ENCODE measurements around the gene SYT12.

The SYT12 gene

GRCh38 chr11:67054346-67054835 lies 31.5 kb downstream of the SYT12 start:
- Histone ChIP-seq H3K9me2 (replicated peaks; ENCODE audit: low read depth, low read length) (no peaks in the 10 kb centered on the region), H3K4me1 (ENCODE audit: insufficient read depth, low read length, poor library complexity, severe bottlenecking) (no peaks in the 10 kb centered on the region), H4K20me1 (ENCODE audit: insufficient read depth, low read length, poor library complexity, severe bottlenecking) (no peaks in the 10 kb centered on the region), H3F3A (ENCODE audit: low read depth) (no peaks in the 10 kb centered on the region), H3K4me3 (ENCODE audit: low read length, poor library complexity, severe bottlenecking) (no peak overlapping the region), H3K9ac (ENCODE audit: low read depth, low read length, poor library complexity, severe bottlenecking) (no peak overlapping the region), H3K27me3 (ENCODE audit: insufficient read depth, low read length, poor library complexity, severe bottlenecking) (no peaks in the 10 kb centered on the region), H2AFZ (ENCODE audit: low read length) (no peak overlapping the region), H3K4me2 (ENCODE audit: low read depth, low read length, poor library complexity, severe bottlenecking) (no peak overlapping the region), H3K9me3 (ENCODE audit: insufficient read depth, low read depth, low read length) (no peaks in the 10 kb centered on the region), H3K79me2 (ENCODE audit: insufficient read depth, low read length) (no peaks in the 10 kb centered on the region), H3K36me3 (ENCODE audit: insufficient read depth, low read length) (no peaks in the 10 kb centered on the region)
- TF ChIP-seq, protein P1, sequence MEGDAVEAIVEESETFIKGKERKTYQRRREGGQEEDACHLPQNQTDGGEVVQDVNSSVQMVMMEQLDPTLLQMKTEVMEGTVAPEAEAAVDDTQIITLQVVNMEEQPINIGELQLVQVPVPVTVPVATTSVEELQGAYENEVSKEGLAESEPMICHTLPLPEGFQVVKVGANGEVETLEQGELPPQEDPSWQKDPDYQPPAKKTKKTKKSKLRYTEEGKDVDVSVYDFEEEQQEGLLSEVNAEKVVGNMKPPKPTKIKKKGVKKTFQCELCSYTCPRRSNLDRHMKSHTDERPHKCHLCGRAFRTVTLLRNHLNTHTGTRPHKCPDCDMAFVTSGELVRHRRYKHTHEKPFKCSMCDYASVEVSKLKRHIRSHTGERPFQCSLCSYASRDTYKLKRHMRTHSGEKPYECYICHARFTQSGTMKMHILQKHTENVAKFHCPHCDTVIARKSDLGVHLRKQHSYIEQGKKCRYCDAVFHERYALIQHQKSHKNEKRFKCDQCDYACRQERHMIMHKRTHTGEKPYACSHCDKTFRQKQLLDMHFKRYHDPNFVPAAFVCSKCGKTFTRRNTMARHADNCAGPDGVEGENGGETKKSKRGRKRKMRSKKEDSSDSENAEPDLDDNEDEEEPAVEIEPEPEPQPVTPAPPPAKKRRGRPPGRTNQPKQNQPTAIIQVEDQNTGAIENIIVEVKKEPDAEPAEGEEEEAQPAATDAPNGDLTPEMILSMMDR (conservative IDR thresholded peaks at IDR 0.05; ENCODE audit: low read length), result no peak
- TF ChIP-seq EZH2phosphoT487 (IDR thresholded peaks at IDR 0.05; ENCODE audit: borderline replicate concordance), result no peak

DNA sequence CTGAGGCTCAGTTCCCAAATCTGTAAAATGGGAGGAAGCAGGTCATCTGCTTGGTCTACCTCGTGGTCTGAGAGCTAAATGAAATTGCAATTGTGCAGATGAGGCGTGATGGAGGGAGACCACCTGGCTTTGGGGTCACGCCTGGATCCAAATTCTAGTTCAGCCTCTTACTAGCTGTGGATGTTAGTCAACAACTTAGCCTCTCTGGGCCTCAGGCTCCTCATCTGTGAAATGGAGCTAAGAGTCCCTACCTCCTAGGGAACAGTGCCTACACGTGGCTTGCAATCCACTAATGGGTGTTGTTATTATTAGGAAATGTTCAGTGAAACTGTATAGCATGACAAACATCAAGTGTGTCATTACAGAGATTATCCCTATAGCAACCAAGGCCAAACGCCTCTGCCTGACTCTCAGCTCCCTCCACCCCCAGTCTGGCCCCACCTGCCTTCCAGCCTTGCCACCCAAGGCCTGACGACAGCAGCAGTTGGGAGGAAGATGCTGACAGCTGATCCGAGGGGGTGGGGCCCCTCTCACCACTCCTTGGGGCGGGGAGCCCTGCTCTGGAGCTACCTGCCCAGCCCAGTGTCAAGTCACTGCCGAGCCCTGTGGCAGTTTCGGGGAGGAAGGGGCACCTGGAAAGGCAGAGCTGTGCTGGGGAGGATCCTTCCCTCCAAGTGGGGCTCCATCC lies 32.0 kb downstream of the SYT12 start:
- no peak for TF ChIP-seq EZH2phosphoT487 (IDR thresholded peaks at IDR 0.05; ENCODE audit: borderline replicate concordance)
- TF ChIP-seq, protein P1 (conservative IDR thresholded peaks at IDR 0.05; ENCODE audit: low read length), result no peak
- Histone ChIP-seq H3K36me3 (ENCODE audit: insufficient read depth, low read length) (no peaks in the 10 kb centered on the region), H4K20me1 (ENCODE audit: insufficient read depth, low read length, poor library complexity, severe bottlenecking) (no peaks in the 10 kb centered on the region), H3K4me2 (ENCODE audit: low read depth, low read length, poor library complexity, severe bottlenecking) (no peak overlapping the region), H3K4me1 (ENCODE audit: insufficient read depth, low read length, poor library complexity, severe bottlenecking) (no peaks in the 10 kb centered on the region), H2AFZ (ENCODE audit: low read length) (no peak overlapping the region), H3F3A (ENCODE audit: low read depth) (no peaks in the 10 kb centered on the region), H3K79me2 (ENCODE audit: insufficient read depth, low read length) (no peaks in the 10 kb centered on the region), H3K9ac (ENCODE audit: low read depth, low read length, poor library complexity, severe bottlenecking) (no peak overlapping the region), H3K4me3 (ENCODE audit: low read length, poor library complexity, severe bottlenecking) (no peak overlapping the region), H3K27me3 (ENCODE audit: insufficient read depth, low read length, poor library complexity, severe bottlenecking) (no peaks in the 10 kb centered on the region), H3K9me3 (ENCODE audit: insufficient read depth, low read depth, low read length) (no peaks in the 10 kb centered on the region), H3K9me2 (replicated peaks; ENCODE audit: low read depth, low read length) (no peaks in the 10 kb centered on the region)

GRCh38 chr11:67055812-67056211 lies 32.9 kb downstream of the SYT12 start:
- H3K79me2 ChIP-seq (ENCODE audit: insufficient read depth, low read length), result no peaks in the 10 kb centered on the region
- no peaks in the 10 kb centered on the region for H3K9me3 ChIP-seq (ENCODE audit: insufficient read depth, low read depth, low read length)
- H3F3A ChIP-seq (ENCODE audit: low read depth), result no peaks in the 10 kb centered on the region
- TF ChIP-seq, protein P1 (conservative IDR thresholded peaks at IDR 0.05; ENCODE audit: low read length), result no peak
- no peak for TF ChIP-seq EZH2phosphoT487 (IDR thresholded peaks at IDR 0.05; ENCODE audit: borderline replicate concordance)
- no peaks in the 10 kb centered on the region for H3K36me3 ChIP-seq (ENCODE audit: insufficient read depth, low read length)
- H3K4me3 ChIP-seq (ENCODE audit: low read length, poor library complexity, severe bottlenecking), result no peak overlapping the region
- H3K9me2 ChIP-seq (replicated peaks; ENCODE audit: low read depth, low read length), result no peaks in the 10 kb centered on the region
- H3K4me1 ChIP-seq (ENCODE audit: insufficient read depth, low read length, poor library complexity, severe bottlenecking), result no peaks in the 10 kb centered on the region
- H3K9ac ChIP-seq (ENCODE audit: low read depth, low read length, poor library complexity, severe bottlenecking), result no peak overlapping the region
- H3K4me2 ChIP-seq (ENCODE audit: low read depth, low read length, poor library complexity, severe bottlenecking), result no peak overlapping the region
- H3K27me3 ChIP-seq (ENCODE audit: insufficient read depth, low read length, poor library complexity, severe bottlenecking), result no peaks in the 10 kb centered on the region
- no peaks in the 10 kb centered on the region for H4K20me1 ChIP-seq (ENCODE audit: insufficient read depth, low read length, poor library complexity, severe bottlenecking)
- no peak overlapping the region for H2AFZ ChIP-seq (ENCODE audit: low read length)

Measured in Loucy (cell line).